GM18505 (cell line): ENCODE data around the gene NOS3.
"Not testable (repeated sequence)": the region's sequence is repeated elsewhere in the genome, so short reads cannot be mapped to it uniquely, and the experiment has no call there.

Experiments
- ATAC-seq: cut with Tn5 transposase; IDR thresholded peaks from one replicate; pipeline ENCODE4 v1.9.1; 2021; ENCODE audit not compliant: unreplicated experiment
- POLR2A ChIP-seq: IDR thresholded peaks from 4 replicates; pipeline ENCODE4 v1.6.1; 2011; ENCODE audit warnings: borderline replicate concordance; ENCODE audit not compliant: insufficient read depth, insufficient read length; ENCODE audit errors: extremely low read depth

Gene NOS3

DNA sequence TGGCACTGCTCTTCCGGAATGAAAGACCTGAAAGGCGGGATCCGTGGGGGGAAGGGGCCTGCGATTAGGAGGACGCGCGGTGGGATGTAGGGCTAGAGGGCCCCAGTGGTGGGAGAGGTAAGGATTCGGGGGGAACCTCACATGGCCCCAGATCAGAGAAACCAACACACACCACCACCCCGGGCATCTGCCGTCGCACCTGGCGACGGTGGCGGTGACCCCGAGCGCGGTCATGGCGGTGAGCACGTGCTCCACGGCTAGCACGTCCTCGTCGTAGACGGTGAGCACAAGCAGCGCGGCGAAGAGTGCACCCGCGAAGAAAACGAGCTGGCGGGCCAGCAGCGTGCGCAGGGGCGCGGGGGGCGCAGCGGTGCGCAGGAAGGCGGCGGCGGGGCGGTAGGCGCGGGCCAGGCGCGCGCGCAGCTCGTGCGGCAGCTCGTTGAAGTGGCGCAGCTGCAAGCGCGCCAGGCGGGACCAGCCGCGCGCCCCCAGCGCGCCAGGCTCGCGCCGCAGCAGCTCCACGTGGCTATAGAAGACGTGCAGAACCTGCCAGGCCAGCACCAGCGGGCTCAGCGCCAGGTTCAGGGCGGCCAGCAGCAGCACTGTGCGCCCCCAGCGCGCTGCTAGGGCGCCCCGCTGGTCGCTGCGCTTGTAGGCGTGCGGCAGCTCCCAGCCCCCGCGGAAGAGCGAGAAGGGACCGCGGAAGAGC, 27.8 kb downstream of the NOS3 start:
- ATAC-seq = peak; percentile 10
- TF ChIP-seq POLR2A = no peak

DNA sequence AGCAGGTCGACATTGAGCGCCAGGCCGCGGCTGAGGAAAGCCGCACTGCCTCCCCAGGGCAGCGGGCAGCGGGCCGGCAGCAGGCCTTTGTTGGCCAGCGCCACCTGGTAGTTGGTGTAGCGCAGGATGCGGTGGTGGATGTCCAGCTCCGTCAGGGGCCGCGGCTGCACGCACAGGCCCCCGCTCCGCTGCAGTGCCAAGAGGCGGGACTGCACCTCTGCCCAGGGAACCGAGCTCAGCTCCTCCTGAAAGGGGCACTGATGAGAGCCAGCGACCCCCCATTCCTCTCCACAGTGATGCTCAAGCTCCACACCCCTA, 28.3 kb downstream of the NOS3 start:
- no peak for ATAC-seq
- TF ChIP-seq POLR2A = no peak

DNA sequence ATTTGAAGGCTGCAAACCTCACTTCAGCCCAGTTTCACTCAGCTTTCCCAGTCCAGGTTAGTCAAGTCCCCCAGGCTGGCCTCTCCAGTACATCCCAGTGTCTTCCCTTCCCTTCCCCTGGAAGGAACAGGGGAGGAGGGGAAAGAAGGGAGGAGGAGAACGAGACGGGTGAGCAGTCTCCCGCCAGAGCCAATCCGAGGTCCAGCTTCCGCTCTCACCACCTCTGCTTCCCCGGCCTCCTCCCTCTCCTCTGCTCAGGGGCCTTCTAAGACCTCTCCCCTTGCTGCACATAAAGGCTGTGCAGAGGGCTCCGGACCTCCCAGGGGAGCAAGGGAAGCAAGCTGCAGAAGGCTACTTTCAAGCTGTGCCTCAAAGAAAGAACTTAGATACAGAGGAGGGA, 29.4 kb downstream of the NOS3 start:
- ATAC-seq = no peak
- no peak for TF ChIP-seq POLR2A

DNA sequence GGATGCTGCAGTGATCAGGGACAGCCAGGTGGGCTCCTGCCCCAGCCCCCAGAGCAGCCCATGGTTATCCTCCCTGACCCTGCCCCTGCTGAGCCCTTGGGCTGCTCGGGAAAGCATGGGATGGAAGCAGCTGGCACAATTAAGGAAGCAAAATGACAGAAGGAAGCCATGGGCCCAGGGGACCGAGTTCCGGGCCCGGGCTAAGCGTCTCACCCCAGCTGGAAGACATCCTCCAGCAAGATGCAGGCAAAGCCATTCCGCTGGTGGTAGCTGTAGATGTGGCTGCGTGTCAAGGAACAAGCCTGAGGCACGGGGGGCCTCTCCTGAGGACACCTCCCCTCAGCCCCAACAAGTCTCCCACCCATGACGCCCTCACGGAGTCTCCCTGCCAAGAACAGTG, 32.4 kb downstream of the NOS3 start:
- no peak for TF ChIP-seq POLR2A
- no peak for ATAC-seq

DNA sequence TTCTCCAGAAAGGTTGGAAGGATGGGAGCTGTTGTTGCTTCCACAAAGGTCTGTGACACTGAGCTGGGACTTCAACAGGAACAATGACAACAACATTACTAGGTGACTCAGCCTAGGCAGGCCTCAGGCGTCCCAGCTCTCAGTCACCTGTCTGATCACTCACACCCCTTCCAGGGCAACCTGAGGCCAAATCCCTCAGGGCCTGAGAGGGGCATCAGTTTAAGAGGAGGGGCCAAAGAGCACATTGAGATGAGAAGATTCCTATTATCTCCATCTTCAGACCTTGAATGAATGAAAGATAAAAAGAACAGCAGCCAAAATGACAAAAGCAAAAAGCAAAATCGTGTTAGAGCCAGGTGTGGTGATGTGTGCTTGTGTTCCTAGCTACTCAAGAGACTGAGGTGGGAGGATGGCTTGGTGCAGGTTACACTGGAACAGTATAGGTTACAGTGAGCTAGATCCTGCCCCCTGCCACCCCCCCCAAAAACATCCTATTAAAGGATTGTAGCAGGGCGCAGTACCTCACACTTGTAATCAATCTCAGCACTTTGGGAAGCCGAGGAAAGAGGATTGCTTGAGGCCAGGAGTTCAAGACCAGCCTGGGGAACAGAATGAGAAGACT, 33.7 kb downstream of the NOS3 start, which contains the start of gene ATG9B:
Gene ATG9B (minus strand): TSS at position 60 of the 622 bp plus-strand sequence. CDS start 71 bp downstream, outside the sequence.
- TF ChIP-seq POLR2A = no peak
- no peak for ATAC-seq

DNA sequence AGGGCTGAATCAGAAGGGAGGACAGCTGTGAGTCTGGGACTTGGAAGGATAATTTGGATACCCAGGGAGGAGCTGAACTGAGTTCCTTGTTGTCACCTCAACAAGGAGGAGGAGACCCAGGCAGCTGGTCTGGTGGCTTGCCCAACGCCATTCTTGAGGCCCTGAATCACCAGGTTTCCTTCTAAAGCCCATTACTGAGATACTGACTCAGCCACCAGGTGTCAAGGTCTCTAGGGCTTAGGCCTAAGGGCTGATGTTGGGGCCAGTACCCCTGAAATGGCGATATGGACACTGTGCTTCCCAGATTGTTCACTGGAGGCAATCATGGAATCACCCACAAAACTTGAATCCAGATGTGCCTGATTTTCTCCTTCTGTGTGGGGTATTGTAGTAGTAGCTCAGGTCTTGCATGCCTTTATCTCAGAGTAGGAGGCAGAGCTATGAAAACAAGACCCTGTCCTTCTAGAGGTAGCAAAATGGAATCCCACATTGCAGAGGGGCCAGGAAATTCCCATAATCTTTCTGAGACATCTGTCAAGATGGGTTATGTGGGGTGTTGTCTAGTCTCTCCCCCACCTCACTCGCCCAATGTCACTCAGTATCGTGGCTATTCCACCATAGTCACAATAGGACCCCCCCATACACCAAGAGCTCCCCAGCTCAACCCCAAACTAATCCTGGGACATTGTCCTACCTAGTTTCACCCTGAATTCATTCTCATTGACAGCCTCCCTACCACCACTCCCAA, 35.3 kb downstream of the NOS3 start:
- TF ChIP-seq POLR2A = no peak
- no peak for ATAC-seq

DNA sequence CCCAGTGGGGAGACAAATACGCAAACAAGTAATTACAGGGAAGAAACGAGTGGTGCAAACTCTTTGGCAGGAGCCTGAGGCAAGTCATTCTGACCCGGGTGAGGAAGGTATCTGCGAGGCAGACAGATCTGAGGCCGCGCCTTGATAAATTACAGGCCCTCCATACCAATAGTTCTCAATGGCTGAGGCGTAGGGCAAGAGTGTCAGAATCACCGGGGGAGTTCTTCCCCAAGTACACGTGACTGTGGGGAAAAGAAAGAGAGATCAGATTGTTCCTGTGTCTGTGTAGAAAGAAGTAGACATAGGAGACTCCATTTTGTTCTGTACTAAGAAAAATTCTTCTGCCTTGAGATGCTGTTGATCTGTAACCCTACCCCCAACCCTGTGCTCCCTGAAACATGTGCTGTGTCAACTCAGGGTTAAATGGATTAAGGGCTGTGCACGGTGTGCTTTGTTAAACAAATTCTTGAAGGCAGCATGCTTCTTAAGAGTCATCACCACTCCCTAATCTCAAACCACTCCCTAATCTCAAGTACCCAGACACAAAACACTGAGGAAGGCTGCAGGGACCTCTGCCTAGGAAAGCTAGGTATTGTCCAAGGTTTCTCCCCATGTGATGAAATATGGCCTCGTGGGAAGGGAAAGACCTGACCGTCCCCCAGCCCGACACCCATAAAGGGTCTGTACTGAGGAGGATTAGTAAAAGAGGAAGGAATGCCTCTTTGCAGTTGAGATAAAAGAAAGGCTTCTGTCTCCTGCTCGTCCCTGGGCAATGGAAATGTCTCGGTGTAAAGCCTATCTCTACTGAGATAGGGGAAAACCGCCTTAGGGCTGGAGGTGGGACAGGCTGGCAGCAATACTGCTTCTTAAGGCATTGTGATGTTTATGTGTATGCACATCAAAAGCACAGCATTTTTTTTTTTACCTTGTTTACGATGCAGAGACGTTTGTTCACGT, 36.2 kb downstream of the NOS3 start:
- ATAC-seq = not testable (repeated sequence)

DNA sequence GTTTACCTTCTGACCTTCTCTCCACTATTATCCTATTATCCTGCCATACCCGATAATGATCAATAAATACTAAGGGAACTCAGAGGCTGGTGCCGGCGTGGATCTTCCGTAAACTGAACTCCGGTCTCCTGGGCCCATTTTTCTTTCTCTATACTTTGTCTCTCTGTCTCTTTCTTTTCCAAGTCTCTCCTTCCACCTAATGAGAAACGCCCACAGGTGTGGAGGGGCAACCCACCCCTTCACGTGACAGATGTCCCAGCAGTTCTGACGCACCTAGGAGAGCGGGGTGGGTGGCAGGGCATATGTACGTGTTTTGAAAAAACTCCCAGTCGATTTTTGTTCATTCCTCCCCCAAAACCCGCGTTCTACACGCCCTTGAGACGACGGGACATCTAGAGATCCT, 36.9 kb downstream of the NOS3 start:
- ATAC-seq = peak; percentile 6

DNA sequence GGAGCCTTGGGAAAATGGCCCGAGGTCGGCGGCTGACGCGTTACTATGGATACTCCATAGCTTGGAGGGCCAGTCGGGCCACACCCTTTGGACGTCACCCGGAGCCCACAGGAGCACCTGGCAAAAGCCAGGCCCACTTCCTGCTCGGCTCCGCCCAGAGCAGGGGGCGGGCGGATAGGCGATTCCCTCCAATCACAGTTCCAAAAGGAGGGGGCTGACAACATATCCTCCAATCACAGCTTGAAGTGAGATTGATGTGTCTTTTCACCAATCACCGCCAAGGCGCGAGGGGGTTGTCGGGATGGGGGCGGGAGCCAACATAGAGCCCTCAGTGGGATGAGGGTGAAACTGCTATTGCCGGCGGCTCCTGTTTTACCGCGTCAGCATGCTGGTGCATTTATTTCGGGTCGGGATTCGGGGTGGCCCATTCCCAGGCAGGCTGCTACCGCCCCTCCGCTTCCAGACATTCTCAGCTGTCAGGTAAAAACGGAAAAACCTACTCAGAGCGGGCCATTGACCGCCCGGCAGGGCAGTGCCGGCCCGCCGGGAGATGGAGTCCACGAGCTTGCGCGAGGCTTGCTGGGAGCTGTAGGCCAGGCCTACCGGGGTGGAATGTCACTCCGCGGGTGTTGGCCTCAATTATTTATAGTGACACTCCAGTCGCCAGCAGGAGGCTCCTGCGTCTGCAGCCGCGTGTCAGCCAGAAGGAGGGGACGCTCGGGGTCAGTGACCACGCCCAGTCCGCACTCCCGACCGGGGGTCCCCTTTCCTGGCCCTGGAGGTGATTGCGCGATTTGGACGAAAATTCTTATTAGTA, 37.5 kb downstream of the NOS3 start, which contains the start of gene ABCB8:
Gene ABCB8 (plus strand): TSS at position 320 of the 817 bp plus-strand sequence. CDS start 66 bp downstream, at position 386.
- peak; percentile 66 for TF ChIP-seq POLR2A
- peak; percentile 95 for ATAC-seq

DNA sequence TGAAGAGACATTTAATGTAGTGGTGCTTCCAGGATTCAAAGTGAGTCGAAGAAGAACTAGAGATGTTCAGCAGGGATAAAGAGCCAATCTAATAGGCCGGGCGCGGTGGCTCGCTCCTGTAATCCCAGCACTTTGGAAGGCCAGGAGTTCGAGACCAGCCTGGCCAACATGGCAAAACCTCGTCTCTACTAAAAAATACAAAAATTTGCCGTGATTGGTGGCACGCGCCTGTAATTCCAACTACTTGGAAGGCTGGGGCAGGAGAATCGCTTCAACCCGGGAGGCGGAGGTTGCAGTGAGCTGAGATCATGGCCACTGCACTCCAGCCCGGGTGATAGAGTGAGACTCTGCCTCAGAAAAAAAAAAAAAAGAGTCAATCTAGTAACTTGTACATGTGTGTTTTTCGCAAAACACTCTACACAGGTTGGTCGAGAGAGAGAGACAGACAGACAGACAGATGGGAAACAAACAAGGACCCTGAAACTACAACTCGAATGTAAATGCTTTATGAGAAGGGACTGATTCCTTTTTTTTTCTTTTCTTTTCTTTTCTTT, 38.2 kb downstream of the NOS3 start:
- no peak for TF ChIP-seq POLR2A
- ATAC-seq = no peak

DNA sequence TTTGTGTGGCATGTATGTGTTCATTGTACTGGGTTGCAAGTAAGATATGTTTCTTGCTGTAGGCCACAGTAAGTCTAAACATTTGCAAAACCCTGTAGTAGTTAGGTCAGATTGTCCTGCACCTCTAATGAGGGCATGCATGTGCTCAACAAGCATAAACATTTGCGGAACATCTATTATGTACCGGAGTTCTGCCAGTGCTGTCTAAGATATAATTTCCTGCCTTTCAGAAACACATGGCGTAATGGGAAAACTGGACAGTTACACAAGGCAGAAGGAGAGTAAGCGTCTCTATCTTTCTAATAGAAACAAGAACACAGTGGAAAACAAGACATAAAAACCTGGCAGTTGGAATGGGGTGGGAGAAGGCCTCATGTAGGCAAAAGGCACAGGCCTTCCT, 40.2 kb downstream of the NOS3 start:
- no peak for TF ChIP-seq POLR2A
- ATAC-seq = no peak
